HG03378 (cell line): Measurements from ENCODE around the gene CRB2.
"Not testable (repeated sequence)": the region's sequence is repeated elsewhere in the genome, so short reads cannot be mapped to it uniquely, and the experiment has no call there.

Source experiments
- ATAC-seq: cut with Tn5 transposase; IDR thresholded peaks from one replicate; pipeline ENCODE4 v1.9.1; 2021; ENCODE audit warnings: mild to moderate bottlenecking, moderate library complexity; ENCODE audit not compliant: unreplicated experiment

CRB2 gene

DNA sequence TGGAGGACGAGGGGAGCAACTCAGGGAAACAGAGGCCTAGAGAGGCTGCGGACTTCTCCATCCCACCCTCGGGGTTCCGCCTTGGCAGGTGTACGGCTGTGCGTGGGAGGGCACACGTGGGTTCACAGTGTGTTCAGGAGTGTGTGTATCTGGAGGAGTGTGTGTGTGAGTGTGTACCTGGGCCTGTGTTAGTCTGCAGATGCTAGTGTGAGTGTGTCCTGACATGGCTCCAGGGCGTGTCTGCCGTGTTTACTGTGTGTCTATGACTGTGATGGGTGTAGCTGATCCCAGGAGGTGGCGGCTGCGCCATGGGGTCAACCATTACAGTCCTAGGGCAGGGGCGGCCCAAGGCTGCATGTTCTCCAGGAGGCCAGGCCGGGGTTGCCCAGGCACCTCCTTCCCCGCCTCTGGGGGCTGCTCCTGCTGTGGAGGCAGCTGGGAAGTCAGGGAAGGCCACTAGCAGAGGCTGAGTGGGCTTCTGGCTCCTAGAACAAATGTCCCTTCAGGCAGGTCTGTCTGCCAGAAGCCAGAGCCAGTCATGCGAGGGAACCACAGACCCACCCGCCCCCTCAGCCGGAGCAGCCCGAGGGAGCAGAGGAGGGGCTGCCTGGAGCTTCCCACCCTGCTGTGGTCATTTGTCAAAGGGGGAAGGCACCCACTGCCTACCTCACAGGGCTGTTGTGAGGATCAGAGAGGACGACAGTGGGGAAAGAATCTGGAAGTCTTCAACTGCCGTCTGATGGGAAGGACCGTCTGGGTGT, 21.4 kb downstream of the CRB2 start:
- ATAC-seq: no peak

DNA sequence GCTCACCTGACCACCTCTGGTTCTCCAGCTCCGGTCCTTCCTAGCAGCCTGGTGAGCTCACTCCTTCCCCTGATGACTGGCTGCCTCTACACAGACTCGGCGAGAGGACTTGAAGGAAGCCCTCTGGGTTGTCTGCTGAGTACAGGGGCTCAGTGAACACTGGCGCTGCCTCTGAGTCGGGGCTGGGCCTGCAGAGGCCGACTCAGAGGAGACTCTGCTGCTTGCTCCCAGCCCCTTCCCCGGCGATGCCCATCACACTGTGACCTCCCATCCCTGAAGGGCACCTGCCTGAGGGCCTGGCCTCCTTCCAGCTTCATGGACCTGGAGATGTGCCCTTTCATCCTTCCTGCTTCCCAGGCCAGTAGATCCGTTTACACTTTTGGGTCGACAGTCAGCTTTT, 22.0 kb downstream of the CRB2 start:
- no peak for ATAC-seq

DNA sequence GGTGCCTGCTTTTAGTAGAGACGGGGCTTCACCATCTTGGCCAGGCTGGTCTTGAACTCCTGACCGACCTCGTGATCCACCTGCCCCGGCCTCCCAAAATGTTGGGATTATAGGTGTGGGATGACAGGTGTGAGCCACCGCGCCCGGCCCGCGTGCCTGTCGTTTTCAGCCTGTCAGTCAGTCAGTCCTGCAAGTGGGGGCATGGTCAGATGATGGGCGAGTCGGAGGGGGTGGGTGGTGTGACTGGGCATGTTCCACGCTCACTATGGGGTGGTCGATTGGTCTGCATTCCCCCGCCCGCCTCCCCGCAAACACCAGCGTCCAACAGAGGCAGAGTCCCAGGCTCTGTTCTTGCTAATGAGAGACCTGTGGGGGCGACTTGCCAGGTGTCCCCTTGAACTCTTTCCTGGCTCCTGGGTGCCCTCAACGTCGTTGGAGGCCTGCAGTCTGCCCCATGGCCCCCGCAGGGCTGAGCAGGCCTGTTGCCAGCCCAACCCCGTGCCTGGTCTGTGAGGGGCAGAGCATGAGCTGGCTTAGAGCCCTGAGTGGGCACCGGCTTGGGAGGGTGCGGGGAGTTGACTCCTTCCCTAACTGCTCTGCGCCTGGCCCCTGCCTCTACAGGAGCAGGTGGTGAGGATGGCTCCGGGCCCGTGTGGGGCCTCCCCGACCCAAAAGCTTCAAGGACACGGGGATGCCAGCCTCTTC, 23.1 kb downstream of the CRB2 start:
- no peak for ATAC-seq

DNA sequence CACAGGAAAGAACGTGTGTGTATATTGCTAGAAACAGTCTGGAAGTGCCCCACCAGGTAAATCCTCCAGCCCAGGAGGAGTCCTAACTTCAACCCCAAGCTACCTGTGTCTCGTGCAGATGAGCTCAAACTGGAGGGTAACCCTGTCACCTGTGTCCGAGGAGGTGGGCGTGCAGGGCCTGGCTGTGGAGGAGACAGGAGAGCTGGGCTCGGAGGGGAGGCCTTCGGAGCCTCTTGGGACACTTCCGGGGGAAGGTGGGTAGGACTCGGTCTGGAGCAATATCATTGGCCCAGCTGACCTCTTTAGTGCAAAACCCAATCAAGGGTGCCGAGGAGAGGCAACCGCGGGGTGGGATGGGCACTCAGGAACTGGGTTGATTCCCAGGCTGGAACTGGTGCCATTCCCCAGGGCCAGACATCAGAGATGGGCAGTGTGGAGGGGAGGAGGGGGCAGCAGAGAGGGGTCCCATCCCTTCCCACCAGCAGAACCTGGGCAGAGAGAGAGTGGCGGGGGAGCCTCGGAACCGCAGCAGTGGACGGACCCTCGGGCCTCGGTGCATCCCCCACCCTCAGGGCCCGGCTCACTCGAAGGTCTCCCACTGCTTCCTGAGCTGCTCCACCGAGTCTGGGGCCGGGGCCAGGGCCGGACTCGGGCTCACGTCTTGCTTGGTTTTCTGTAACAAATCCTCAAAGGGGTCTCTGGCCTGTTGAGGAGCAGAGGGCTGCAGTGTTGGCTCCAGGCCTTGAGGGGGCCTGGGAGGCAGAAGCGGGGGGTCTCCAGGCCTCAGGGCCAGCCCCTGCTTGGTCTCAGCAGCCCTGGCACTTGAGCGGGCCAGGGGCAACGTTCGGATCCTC, 25.1 kb downstream of the CRB2 start:
- no peak for ATAC-seq

DNA sequence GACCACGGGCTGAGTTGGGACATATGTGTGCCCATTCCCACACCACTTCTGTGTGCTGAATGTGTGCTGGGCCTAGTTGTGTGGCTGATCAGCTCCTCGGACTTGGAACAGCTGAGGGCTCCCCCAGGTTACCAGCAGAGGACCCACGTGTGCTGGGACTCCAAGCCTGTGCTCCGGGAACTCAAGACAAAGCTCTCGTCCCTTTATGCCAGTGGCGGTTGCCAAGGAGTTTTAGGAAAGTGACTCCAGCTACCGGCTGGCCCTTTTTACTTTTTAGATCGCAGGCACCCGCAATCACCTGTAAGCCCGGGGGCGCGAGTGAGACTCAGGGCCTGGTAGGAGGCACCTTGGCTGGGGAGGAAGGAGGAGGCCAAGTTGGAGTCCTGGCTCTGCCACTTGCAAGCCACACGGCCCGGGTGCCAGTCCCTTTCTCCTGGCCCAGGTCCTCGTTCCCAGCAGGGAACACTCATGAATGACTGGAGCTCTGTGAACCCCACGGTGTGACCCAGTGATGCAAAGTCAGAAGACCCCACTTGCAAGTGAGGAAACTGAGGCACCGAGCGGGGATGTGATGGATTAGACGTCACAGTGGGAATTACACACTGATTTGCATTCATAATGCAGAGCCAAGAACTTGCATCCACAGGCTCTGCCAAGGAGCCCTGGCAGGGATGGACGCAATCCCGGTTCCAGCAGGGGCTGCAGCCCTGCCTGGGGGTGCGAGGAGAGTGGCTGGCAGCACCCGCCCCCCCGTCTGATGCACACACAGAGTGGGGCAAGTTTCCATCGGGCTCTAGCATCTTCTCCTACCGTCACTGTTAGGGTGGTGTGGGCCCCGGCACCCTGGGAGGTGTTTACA, 26.9 kb downstream of the CRB2 start:
- ATAC-seq: no peak

DNA sequence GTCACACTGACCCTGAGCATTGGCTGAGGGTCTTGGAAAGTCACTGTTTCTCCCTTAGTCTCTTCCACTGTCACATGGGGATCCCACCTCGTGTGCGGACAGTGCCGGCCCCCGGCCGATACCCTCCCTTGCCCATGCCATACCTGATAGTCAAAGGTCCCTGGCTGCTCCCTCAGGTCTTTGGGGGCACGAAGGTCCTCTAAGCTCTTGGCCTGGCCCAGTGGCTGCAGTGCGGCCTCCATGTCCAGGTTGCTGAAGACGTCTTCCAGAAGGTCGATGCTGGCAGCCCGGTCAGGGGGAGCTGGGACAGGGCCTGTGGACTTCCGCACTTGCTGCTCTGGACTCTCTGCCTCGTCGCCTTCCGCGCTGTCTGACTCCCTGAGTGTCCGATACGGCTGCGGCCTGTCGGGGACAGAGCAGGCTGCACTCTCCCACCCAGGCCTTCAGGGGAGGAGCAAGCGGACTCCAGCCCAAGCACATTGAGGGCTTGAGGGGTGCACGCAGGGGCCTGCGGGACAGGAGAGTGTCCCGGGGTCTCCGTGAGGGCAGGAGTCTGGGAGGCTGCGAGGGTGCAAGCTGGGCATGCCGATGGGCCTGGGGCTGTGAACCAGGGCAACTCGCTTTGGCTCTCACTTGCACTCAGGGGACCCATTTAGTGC, 27.6 kb downstream of the CRB2 start:
- ATAC-seq: no peak

DNA sequence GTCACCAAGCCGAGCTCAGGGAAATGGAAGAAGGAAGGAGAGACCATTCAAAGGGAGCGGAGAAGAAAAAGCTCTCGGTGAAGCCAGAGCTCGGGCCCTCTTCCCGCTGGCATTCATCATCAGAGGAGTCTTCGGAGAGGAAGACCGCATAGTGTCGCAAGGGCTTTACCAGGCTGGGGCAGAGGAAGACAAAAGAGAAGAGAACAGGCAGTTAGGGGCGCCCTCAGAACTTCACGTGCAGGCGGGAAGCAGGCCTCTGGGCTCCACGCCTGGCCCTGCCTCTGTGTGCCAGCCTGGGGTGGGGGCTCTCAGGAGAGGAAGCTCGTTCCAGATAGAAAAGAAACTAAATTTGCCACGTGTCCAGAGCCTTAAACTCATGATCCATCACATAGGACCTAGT, 31.7 kb downstream of the CRB2 start:
- ATAC-seq: no peak

DNA sequence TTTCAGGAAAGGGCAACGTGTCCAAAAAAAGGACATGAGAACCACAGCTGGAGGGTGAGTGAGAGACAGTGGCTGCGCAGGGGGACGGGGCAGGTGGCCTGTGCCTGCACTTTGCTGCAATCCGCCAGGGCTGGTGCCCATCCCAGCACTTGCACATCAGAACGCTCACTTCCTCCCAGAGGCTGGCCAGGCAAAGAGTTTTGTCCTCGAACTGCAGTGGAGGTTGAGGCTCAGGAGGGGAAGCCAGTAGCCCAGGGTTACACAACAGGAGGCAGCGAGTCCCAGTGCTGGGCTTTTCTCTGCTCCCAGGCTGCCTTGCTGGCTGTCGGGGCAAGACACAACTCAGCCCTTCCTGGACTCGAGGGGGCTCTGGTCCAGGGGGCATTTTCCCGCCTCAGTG, 33.1 kb downstream of the CRB2 start:
- ATAC-seq: no peak

DNA sequence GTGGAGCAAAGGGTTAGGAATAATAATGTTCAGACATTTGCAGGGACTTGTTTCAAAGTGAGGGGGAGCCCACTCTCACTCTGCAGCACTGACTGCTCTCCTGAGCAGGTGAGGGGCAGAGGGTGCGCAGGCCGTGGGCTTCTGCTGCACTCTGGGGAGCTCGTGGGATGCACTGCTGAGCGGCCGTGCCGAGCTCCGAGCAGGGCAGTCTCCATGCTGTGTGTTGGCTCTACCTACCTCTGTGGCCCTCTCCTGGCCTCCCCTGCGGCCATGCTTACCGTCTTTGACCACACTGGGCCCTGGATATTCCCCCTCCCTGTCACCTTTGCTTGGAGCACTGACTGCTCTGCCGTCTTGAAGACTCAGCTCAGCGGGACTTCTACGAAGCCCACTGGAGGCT, 33.7 kb downstream of the CRB2 start:
- no peak for ATAC-seq

DNA sequence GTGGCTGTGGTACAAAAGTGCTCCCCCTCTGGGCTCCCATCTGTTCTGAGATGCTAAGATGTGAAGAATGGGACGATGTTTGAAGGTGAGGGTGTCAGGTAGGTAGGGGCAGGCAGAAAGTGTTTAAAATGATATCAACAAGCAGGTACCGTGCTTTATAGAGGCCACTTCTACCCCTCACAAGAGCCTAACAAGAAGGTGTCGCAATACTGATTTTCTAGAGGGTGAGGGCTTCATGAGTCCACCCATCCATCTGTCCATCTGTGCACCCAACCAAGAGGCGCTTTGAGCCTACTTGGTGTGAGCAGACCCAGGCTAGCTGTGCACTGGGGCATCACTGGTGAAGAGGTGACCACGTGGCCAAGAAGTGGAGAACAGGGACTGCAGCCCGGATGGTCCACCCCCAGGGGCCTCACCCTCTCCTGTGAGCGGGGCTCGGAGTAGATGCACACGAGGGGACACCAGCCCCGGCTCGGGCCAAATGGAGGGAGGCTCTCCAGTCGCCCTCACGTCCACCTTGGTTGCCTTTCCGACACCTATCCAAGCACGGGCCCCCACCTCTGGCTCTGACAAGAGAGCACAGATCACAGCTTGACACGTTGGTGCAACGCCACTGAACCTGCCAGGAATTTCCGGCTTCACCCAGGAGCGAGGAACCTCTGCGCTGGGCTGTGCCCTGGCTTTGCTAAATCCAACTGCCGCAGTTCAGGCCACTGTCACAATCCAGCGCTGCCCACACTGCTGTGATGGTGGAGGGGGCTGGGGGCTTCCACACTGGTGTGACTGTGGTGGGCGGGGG, 34.5 kb downstream of the CRB2 start:
- ATAC-seq: no peak

DNA sequence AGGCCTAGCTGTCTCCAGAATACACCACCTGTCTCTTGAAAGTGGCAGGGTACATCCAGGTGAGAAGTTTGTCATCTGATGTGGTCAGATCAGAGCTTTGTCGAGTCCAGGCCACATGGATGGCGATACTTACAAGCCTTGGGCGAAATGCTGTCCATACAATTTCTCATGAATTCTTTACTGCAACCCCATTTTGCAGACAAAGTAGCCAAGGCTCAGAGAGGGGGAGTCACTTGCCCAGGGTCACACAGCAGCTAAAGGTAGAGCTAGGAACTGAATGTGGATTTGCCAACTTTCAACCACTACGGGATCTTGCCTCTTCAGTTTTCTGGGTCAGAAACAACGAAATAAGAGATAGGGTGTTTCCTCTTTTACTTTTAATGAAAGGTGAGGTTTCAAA, 35.2 kb downstream of the CRB2 start:
- no peak for ATAC-seq

DNA sequence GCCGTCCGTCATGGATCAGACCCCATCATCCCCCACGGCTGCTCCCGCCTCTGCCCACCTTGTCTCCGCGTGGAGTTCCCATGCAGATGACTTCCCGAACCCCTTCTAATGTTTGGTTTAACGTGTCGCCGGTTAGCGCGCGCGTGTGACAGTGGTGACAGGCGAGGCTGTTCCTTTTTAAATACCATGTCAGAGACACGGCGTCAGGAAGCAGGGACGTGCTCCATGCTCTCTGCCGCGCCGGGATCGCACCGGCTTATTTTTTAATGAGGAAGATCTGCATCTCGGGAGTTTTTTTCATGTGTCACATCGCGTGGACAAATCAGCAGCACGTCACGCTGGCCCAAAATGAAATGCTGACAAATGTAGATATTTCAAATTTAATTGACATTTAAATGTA, 35.9 kb downstream of the CRB2 start:
- no peak for ATAC-seq

DNA sequence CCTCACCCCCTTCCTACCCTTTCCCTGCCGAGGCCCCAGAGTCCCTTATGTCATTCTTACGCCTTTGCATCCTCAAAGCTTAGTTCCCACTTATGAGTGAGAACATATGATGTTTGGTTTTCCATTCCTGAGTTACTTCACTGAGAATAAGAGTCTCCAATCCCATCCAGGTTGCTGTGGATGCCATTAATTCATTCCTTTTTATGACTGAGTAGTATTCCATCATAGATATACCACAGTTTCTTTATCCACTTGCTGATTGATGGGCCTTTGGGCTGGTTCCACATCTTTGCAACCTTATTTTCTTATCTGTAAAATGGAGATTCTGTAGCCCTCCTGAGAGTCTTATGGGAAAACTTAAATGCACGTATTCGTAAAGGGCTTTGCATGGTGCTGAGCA, 36.8 kb downstream of the CRB2 start:
- ATAC-seq: no peak

DNA sequence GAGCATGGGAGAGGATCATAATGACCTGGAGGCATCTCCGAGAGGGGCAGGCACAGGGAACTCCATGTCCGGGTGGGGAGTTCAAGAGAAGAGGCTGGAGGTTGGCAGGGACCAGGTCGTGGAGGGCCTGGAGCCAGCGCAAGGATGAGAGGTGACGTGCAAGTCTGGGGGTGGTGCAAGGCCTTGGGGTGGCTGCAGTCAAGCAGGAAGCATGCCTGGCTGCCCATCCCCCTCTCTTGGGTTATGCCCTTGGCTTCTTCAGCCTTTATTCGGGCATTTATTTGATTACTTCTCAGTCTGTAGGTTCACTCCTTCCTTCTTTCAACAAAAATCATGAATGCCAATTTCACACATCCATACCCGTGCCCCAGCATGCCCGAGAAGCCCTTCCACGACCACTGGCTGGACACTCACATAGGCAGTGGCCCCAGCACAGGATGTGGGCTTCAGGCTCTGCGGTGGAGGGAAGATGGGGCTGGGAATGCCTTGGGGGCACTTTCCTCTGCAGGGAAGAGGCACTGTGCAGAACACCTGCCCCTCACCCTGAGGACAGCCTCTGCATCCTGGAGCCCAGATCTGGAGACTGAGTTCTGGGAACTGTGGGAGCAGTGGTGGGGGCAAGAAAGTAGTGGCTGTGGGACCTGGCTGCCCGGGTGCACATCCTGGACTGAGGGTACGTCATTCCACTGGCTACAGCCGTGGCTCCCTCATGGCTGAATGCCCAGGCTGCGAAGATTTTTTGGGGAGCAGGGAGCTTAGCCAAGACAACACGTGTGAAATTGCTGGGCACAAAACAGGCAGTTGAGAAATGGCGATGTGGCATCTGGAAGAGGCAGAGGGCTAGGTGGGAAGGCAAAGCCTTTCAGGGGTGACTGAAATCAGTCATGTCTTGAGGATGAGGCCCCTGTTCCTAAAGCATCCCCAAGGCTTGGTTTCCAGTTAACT, 38.6 kb downstream of the CRB2 start:
- no peak for ATAC-seq

DNA sequence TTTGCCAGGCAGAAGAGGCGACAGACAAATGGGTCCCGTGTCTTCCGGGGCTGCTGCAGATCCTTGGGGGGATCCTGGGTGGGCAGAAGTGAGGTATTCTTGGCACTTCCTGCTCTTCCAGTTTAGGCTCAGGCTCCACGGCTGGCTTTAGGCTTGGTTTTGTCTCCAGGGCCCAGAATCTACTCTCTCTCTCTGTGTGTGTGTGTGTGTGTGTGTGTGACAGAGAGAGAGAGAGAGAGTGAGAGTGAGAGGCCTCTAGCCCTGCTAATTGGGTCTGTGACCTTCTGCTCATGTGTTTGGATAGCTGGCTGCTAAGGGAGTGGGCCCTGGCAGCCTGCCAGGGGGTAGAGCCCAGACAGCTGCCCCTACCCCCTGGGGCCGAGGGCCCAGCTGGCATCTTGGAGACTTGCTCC, 39.3 kb downstream of the CRB2 start:
- no peak for ATAC-seq

DNA sequence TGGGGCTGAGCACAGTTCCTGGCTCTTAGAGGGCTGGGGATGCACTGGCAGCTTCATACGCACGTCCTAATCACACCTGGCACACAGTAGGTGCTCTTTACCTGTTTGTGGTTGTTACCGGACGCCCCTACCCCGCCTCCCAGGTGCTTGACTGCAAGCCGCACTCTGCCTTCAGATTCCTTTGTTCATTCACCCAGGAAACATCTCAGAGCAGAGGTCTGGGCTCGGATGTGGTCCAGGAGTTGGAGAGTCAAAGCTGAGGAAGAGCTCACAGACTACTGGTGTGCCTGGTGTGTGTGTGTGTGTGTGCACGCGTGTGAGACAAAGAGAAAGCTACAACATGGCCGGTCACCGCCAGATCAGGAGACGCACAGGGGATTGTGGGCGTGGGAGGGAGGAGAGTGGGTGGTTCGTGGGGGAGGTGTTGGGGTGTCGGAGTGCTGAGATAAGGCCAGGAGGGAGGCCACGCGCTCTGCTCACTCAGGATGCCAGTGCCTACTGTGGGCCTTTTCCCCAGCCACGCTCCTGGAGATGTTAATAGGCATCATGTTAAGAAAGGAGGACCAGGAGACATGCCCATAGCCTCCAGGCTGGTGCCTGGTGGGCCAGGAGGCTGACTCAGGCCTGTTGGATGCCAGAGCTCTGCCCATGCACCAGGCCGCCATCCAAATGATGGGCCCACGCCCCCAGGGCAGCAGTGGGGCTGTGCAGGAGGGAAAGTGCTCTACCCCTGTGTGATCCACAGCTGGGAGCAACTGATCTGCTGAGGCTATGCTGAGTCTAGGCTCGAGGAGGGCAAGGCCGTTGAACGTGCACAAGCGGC, 39.9 kb downstream of the CRB2 start:
- no peak for ATAC-seq

DNA sequence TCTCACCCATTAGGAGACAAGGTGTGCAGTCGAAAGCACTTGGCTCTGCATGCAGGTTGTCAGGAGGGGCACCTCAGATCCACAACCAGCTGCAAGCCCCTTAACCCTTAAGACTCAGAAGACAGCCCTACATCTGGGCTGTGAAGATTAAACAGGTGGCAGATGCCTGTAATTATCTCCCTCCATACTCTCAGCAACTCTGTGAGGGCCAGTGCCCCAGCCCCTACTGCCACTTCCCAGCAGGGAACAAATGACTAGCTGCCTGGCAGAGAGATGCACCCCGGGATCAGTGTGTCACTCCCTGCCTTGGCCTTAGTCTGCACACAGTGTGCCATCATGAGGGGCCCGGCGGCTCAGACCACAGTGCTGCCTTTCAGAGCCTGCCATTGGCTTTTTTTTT, 42.0 kb downstream of the CRB2 start:
- no peak for ATAC-seq

DNA sequence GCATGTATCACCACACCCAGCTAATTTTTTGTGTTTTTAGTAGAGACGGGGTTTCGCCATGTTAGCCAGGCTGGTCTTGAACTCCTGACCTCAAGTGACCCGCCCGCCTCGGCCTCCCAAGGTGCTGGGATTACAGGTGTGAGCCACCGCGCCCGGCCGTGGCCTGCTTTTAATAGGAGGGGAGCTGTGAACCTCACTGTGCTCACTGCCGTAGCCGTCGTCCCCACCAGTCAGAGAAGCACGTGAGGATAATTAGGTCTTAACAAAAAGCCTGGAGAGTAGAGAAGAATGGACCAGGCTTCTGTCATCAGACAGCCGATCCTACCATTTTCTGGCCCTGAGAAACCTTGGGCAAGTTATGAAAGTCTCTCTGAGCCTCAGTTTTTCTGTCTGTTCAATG, 42.9 kb downstream of the CRB2 start:
- ATAC-seq: not testable (repeated sequence)
